Bronchial epithelial cell (primary cell): Measurements from ENCODE around the gene CD46. TPM values are rescaled to one million over a fixed set of nuclear protein-coding genes. Genes with fewer than 3 reads are reported as not detected.

Experiments
- DNase-seq: peaks from one replicate; pipeline ENCODE4 v3.0.0-alpha.2; 2010; ENCODE audit warnings: low read depth
- FAIRE-seq: peaks from 2 replicates; lab custom pipeline; 2011; peaks lifted over from hg19 to GRCh38; lab: Jason Lieb, UNC
- H3K27me3 ChIP-seq: 2 replicates; pipeline ENCODE4 v1.5.1; 2011; ENCODE audit warnings: low read length; ENCODE audit not compliant: control insufficient read depth, insufficient read depth
- H3K36me3 ChIP-seq: 2 replicates; pipeline ENCODE4 v1.5.1; 2011; ENCODE audit warnings: low read length; ENCODE audit not compliant: control insufficient read depth, insufficient read depth
- H3K4me3 ChIP-seq: 2 replicates; pipeline ENCODE4 v1.5.1; 2011; ENCODE audit warnings: mild to moderate bottlenecking, low read depth, low read length, control low read depth
- CTCF ChIP-seq: IDR thresholded peaks from 2 replicates; pipeline ENCODE4 v1.5.1; 2011; ENCODE audit warnings: mild to moderate bottlenecking, moderate library complexity, low read length, control low read depth, inconsistent platforms; ENCODE audit not compliant: insufficient read depth, severe bottlenecking
- total RNA-seq: library from RNA; depleted of rRNA; stranded (reverse); fragments of >200 nt; gene quantifications from 2 replicates; pipeline ENCODE4 v1.2.1, GENCODE V29; 2014

CD46 gene
- total RNA-seq, 1 donor from 2014 or later: 128 TPM

GRCh38 chr1:207823531-207823879, 71.7 kb downstream of the CD46 start:
- Histone ChIP-seq H3K4me3 (peak overlapping the region; percentile 22), H3K36me3 (peaks cover 7% of the 10 kb centered on the region), H3K27me3 (no peaks in the 10 kb centered on the region)
- FAIRE-seq (no peak), DNase-seq (no peak)
- no peak for TF ChIP-seq CTCF

- H3K4me3 ChIP-seq: no peak overlapping the region
- peaks cover 6% of the 10 kb centered on the region for H3K36me3 ChIP-seq
- FAIRE-seq (peak; percentile 40), DNase-seq (peak; percentile 99)
- H3K27me3 ChIP-seq: no peaks in the 10 kb centered on the region
- peak; percentile 67 for TF ChIP-seq CTCF
Measured at GRCh38 chr1:207823880-207824566, 72.2 kb downstream of the CD46 start.

- Histone ChIP-seq H3K36me3 (peaks cover 5% of the 10 kb centered on the region), H3K4me3 (no peak overlapping the region)
- no peak for FAIRE-seq
Measured at GRCh38 chr1:207824691-207825408, 73.0 kb downstream of the CD46 start.

GRCh38 chr1:207825409-207825695, 73.5 kb downstream of the CD46 start:
- Histone ChIP-seq H3K36me3 (peaks cover 5% of the 10 kb centered on the region), H3K27me3 (no peaks in the 10 kb centered on the region), H3K4me3 (no peak overlapping the region)
- DNase-seq (no peak), FAIRE-seq (no peak)
- TF ChIP-seq CTCF: no peak

More at GRCh38 chr1:207824691-207825408, 73.0 kb downstream of the CD46 start:
- H3K27me3 ChIP-seq: no peaks in the 10 kb centered on the region
- no peak for TF ChIP-seq CTCF
- peak; percentile 67 for DNase-seq

- TF ChIP-seq CTCF: no peak
- Histone ChIP-seq H3K4me3 (no peak overlapping the region), H3K27me3 (no peaks in the 10 kb centered on the region), H3K36me3 (peaks cover 2% of the 10 kb centered on the region)
- FAIRE-seq (no peak), DNase-seq (peak; percentile 58)
Measured at GRCh38 chr1:207825719-207826556, 74.1 kb downstream of the CD46 start.
